OCI-LY1 (cell line): ENCODE measurements around the gene ARSI.

ENCODE experiments used
- CTCF ChIP-seq: fragments of 200-600 bp; sonication (generic), shearing (Covaris generic); IDR thresholded peaks from 2 replicates; pipeline ENCODE4 v1.5.1; 2017; ENCODE audit warnings: mild to moderate bottlenecking, antibody characterized with exemption, low read length, moderate library complexity, mixed read lengths
- EZH2 ChIP-seq: fragments of 200-600 bp; sonication (generic), shearing (Covaris generic); IDR thresholded peaks from 2 replicates; pipeline ENCODE4 v1.8.0; 2017; ENCODE audit warnings: borderline replicate concordance, mixed run types, mild to moderate bottlenecking, antibody characterized with exemption, low read length, moderate library complexity, mixed read lengths

GRCh38 chr5:150310246-150310645, 7.5 kb upstream of the ARSI start:
- TF ChIP-seq CTCF (no peak), EZH2 (no peak)
